ENCODE results near the gene SPIRE2. TPM values are rescaled to one million over a fixed set of nuclear protein-coding genes. Genes with fewer than 3 reads are reported as not detected.

The SPIRE2 gene
- polyA plus RNA-seq, 1 donor from 2014 or later, result 45.0 TPM

GRCh38 chr16:89907055-89907814 lies 79.0 kb downstream of the SPIRE2 start:
- no peaks in the 10 kb centered on the region for H3K9me3 ChIP-seq (ENCODE audit: low read length)
- no peak overlapping the region for H3K4me3 ChIP-seq (ENCODE audit: low read length)
- no peak overlapping the region for H3K9ac ChIP-seq (ENCODE audit: low read length)
- TF ChIP-seq MXI1 (conservative IDR thresholded peaks at IDR 0.05; ENCODE audit: poor library complexity, severe bottlenecking), result no peak
- TF ChIP-seq POLR2AphosphoS5 (IDR thresholded peaks at IDR 0.05), result no peak
- no peak for TF ChIP-seq CTCF (IDR thresholded peaks at IDR 0.05; ENCODE audit: poor library complexity, severe bottlenecking)
- no peaks in the 10 kb centered on the region for H3K79me2 ChIP-seq (replicated peaks; ENCODE audit: insufficient read depth, low read length)
- no peak overlapping the region for H2AFZ ChIP-seq (ENCODE audit: low read depth, low read length)
- H3K36me3 ChIP-seq (ENCODE audit: insufficient read depth, low read length), result no peaks in the 10 kb centered on the region
- H3F3A ChIP-seq (ENCODE audit: insufficient read depth, low read length, poor library complexity, severe bottlenecking), result no peaks in the 10 kb centered on the region
- no peak overlapping the region for H3K27ac ChIP-seq (ENCODE audit: low read length)
- H3K9me2 ChIP-seq (ENCODE audit: insufficient read depth, low read length), result no peaks in the 10 kb centered on the region
- no peaks in the 10 kb centered on the region for H4K20me1 ChIP-seq (ENCODE audit: insufficient read depth)
- H3K4me2 ChIP-seq (ENCODE audit: low read length), result no peak overlapping the region
- H3K27me3 ChIP-seq (ENCODE audit: insufficient read depth, low read depth, low read length), result no peaks in the 10 kb centered on the region

- H3K36me3 ChIP-seq (ENCODE audit: insufficient read depth, low read length), result no peaks in the 10 kb centered on the region
- no peaks in the 10 kb centered on the region for H3K27me3 ChIP-seq (ENCODE audit: insufficient read depth, low read depth, low read length)
- no peak overlapping the region for H3K4me3 ChIP-seq (ENCODE audit: low read length)
- H2AFZ ChIP-seq (ENCODE audit: low read depth, low read length), result no peak overlapping the region
- H3K9me2 ChIP-seq (ENCODE audit: insufficient read depth, low read length), result no peaks in the 10 kb centered on the region
- no peak overlapping the region for H3K9ac ChIP-seq (ENCODE audit: low read length)
- no peaks in the 10 kb centered on the region for H3K9me3 ChIP-seq (ENCODE audit: low read length)
- no peak overlapping the region for H3K4me2 ChIP-seq (ENCODE audit: low read length)
- H3F3A ChIP-seq (ENCODE audit: insufficient read depth, low read length, poor library complexity, severe bottlenecking), result no peaks in the 10 kb centered on the region
- TF ChIP-seq EZH2 (IDR thresholded peaks at IDR 0.05; ENCODE audit: borderline replicate concordance, insufficient read depth, low read length, poor library complexity, severe bottlenecking) (no peak), RAD21 (conservative IDR thresholded peaks at IDR 0.05) (no peak), CTCF (IDR thresholded peaks at IDR 0.05; ENCODE audit: poor library complexity, severe bottlenecking) (no peak), TAF1 (IDR thresholded peaks at IDR 0.05; ENCODE audit: low read depth) (no peak), POLR2AphosphoS5 (IDR thresholded peaks at IDR 0.05) (no peak), REST (IDR thresholded peaks at IDR 0.05; ENCODE audit: borderline replicate concordance) (no peak), EP300 (conservative IDR thresholded peaks at IDR 0.05; ENCODE audit: poor library complexity, severe bottlenecking) (no peak), MXI1 (conservative IDR thresholded peaks at IDR 0.05; ENCODE audit: poor library complexity, severe bottlenecking) (no peak), SMC3 (conservative IDR thresholded peaks at IDR 0.05; ENCODE audit: poor library complexity) (no peak)
- H3K79me2 ChIP-seq (replicated peaks; ENCODE audit: insufficient read depth, low read length), result no peaks in the 10 kb centered on the region
- no peak overlapping the region for H3K27ac ChIP-seq (ENCODE audit: low read length)
- H4K20me1 ChIP-seq (ENCODE audit: insufficient read depth), result no peaks in the 10 kb centered on the region
These were observed 80.0 kb downstream of the SPIRE2 start for GRCh38 chr16:89908236-89908635.
